Endodermal cell (in vitro differentiated cells): ENCODE measurements around the gene CACHD1. TPM values are rescaled to one million over a fixed set of nuclear protein-coding genes. Genes with fewer than 3 reads are reported as not detected.

Experiments
- DNase-seq: peaks from one replicate; pipeline ENCODE4 v3.0.0-alpha.2; 2017
- H3K27ac ChIP-seq: 2 replicates; pipeline ENCODE4 v1.5.1; 2013; ENCODE audit warnings: mild to moderate bottlenecking, low read depth, low read length, moderate library complexity
- H3K27me3 ChIP-seq: 2 replicates; pipeline ENCODE4 v1.6.1; 2013; ENCODE audit warnings: mild to moderate bottlenecking, low read length, moderate library complexity; ENCODE audit not compliant: insufficient read depth, control insufficient read depth, poor library complexity, severe bottlenecking
- H3K36me3 ChIP-seq: 2 replicates; pipeline ENCODE4 v1.7.0; 2013; ENCODE audit warnings: mild to moderate bottlenecking, low read length, moderate library complexity; ENCODE audit not compliant: control insufficient read depth, insufficient read depth
- H3K4me1 ChIP-seq: one replicate; pipeline ENCODE4 v1.7.0; 2013; ENCODE audit warnings: low read length; ENCODE audit not compliant: control insufficient read depth, insufficient read depth
- H3K4me3 ChIP-seq: 2 replicates; pipeline ENCODE4 v1.5.1; 2013; ENCODE audit warnings: mild to moderate bottlenecking, low read length, moderate library complexity
- H3K9ac ChIP-seq: 2 replicates; pipeline ENCODE4 v1.6.1; 2013; ENCODE audit warnings: mild to moderate bottlenecking, low read length, moderate library complexity; ENCODE audit not compliant: poor library complexity, severe bottlenecking; ENCODE audit errors: extremely low read depth
- H3K9me3 ChIP-seq: 2 replicates; pipeline ENCODE4 v1.6.1; 2013; ENCODE audit warnings: mild to moderate bottlenecking, low read length, moderate library complexity; ENCODE audit not compliant: control insufficient read depth
- H3K27ac Mint-ChIP-seq: 2 replicates; pipeline ENCODE4 v1.8.0; 2020; ENCODE audit warnings: mixed read lengths
- H3K27me3 Mint-ChIP-seq: 2 replicates; pipeline ENCODE4 v1.8.0; 2021; ENCODE audit warnings: mild to moderate bottlenecking, mixed read lengths; ENCODE audit not compliant: insufficient read depth
- H3K36me3 Mint-ChIP-seq: 2 replicates; pipeline ENCODE4 v1.8.0; 2020; ENCODE audit warnings: low read depth, mixed read lengths
- H3K4me1 Mint-ChIP-seq: 2 replicates; pipeline ENCODE4 v1.8.0; 2020; ENCODE audit warnings: mixed read lengths
- H3K4me3 Mint-ChIP-seq: 2 replicates; pipeline ENCODE4 v1.8.0; 2020; ENCODE audit warnings: mild to moderate bottlenecking, moderate library complexity, mixed read lengths
- H3K9me3 Mint-ChIP-seq: 2 replicates; pipeline ENCODE4 v1.8.0; 2020; ENCODE audit warnings: mild to moderate bottlenecking, mixed read lengths
- CTCF ChIP-seq: fragments of 200-600 bp; sonication (generic); conservative IDR thresholded peaks from 2 replicates; pipeline ENCODE4 v1.5.0; 2021; ENCODE audit warnings: antibody characterized with exemption, mild to moderate bottlenecking
- WGBS, 2 experiments: methylation state at CpG; one replicate each; pipeline versions ENCODE4 v1.1.5 to v1.1.7; 2013; ENCODE audit warnings: missing lambda C conversion rate in 2 of 2, mixed read lengths in 1 of 2; ENCODE audit not compliant: insufficient coverage in 1 of 2, insufficient read length in 1 of 2; 5-methylcytosine and 5-hydroxymethylcytosine counted together
- total RNA-seq, 2 donors: library from RNA; stranded (reverse); fragmentation: NEBNext Ultra II Directional in 1 of 2; extraction: Animal tissue kit (Norgen Biotek cat#: 25700) in 1 of 2; gene quantifications; 2 replicates in 1 of 2; 3 replicates in 1 of 2; pipeline ENCODE4 v1.2.1, GENCODE V29; 2021

The CACHD1 gene
- total RNA-seq, 2 donors from 2014 or later = 29.2 to 40.7 TPM

- Histone ChIP-seq H3K36me3 (peaks cover 4% of the 10 kb centered on the region), H3K27ac (peak overlapping the region; percentile 82), H3K4me1 (peaks cover 19% of the 10 kb centered on the region), H3K9me3 (no peaks in the 10 kb centered on the region), H3K4me3 (no peak overlapping the region), H3K27me3 (no peaks in the 10 kb centered on the region), H3K9ac (no peak overlapping the region)
- H3K27ac Mint-ChIP-seq = no peak overlapping the region
- H3K27me3 Mint-ChIP-seq = no peaks in the 10 kb centered on the region
- H3K4me3 Mint-ChIP-seq = no peak overlapping the region
- 48 to 78% methylated on average over 4 to 5 of the region's 5 CpGs for WGBS, 2 experiments
- no peak for DNase-seq
- no peak for TF ChIP-seq CTCF
- H3K4me1 Mint-ChIP-seq = peaks cover 50% of the 10 kb centered on the region
- no peaks in the 10 kb centered on the region for H3K9me3 Mint-ChIP-seq
- H3K36me3 Mint-ChIP-seq = peaks cover 2% of the 10 kb centered on the region
These were observed 102.4 kb downstream of the CACHD1 start for GRCh38 chr1:64572222-64572900.

GRCh38 chr1:64574301-64574700 is 104.4 kb downstream of the CACHD1 start:
- Histone ChIP-seq H3K36me3 (peaks cover 4% of the 10 kb centered on the region), H3K27ac (peak overlapping the region; percentile 89), H3K9me3 (no peaks in the 10 kb centered on the region), H3K4me1 (peaks cover 18% of the 10 kb centered on the region), H3K4me3 (no peak overlapping the region), H3K9ac (no peak overlapping the region), H3K27me3 (no peaks in the 10 kb centered on the region)
- no peak overlapping the region for H3K4me3 Mint-ChIP-seq
- no peaks in the 10 kb centered on the region for H3K9me3 Mint-ChIP-seq
- no peak for DNase-seq
- no peaks in the 10 kb centered on the region for H3K27me3 Mint-ChIP-seq
- no peaks in the 10 kb centered on the region for H3K36me3 Mint-ChIP-seq
- 72 to 92% methylated on average over 3 of the region's 3 CpGs for WGBS, 2 experiments
- no peak for TF ChIP-seq CTCF
- H3K4me1 Mint-ChIP-seq = peaks cover 45% of the 10 kb centered on the region
- no peak overlapping the region for H3K27ac Mint-ChIP-seq

GRCh38 chr1:64575881-64576676 is 106.2 kb downstream of the CACHD1 start:
- Mint-ChIP-seq H3K27ac (no peak overlapping the region), H3K9me3 (no peaks in the 10 kb centered on the region)

More at GRCh38 chr1:64575881-64576676, 106.2 kb downstream of the CACHD1 start:
- Mint-ChIP-seq H3K4me1 (peaks cover 54% of the 10 kb centered on the region), H3K4me3 (no peak overlapping the region), H3K27me3 (no peaks in the 10 kb centered on the region), H3K36me3 (no peaks in the 10 kb centered on the region)
- H3K36me3 ChIP-seq = peaks cover 4% of the 10 kb centered on the region
- H3K9ac ChIP-seq = no peak overlapping the region
- no peak for TF ChIP-seq CTCF
- H3K4me3 ChIP-seq = no peak overlapping the region
- no peak for DNase-seq
- H3K4me1 ChIP-seq = peaks cover 27% of the 10 kb centered on the region
- 80 to 93% methylated on average over 8 to 11 of the region's 11 CpGs for WGBS, 2 experiments
- H3K27ac ChIP-seq = peak overlapping the region; percentile 89
- no peaks in the 10 kb centered on the region for H3K27me3 ChIP-seq
- no peaks in the 10 kb centered on the region for H3K9me3 ChIP-seq
